H1 (cell line): Measurements from ENCODE around the gene UTP15. TPM values are rescaled to one million over a fixed set of nuclear protein-coding genes. Genes with fewer than 3 reads are reported as not detected.

ENCODE experiments used
- KDM5A ChIP-seq: fragments of 200-600 bp; IDR thresholded peaks from 2 replicates; pipeline ENCODE4 v1.7.1; 2012; ENCODE audit warnings: mild to moderate bottlenecking, low read length, inconsistent platforms, mixed read lengths
- SIRT6 ChIP-seq: IDR thresholded peaks from one replicate; pipeline ENCODE4 v1.7.1; 2012; ENCODE audit warnings: low read length, inconsistent platforms
- TEAD4 ChIP-seq: IDR thresholded peaks from 2 replicates; pipeline ENCODE4 v1.6.1; 2012; ENCODE audit warnings: low read depth, low read length, inconsistent platforms, mixed read lengths
- polyA plus RNA-seq, 7 experiments: library from polyadenylated mRNA; depleted of rRNA in 3 of 7; stranded (reverse) in 5 of 7; unstranded in 2 of 7; fragments of >200 nt in 5 of 7; fragments of 200-250 nt in 2 of 7; gene quantifications; 1 replicate in 5 of 7; 2 replicates in 1 of 7; 4 replicates in 1 of 7; pipeline versions ENCODE4 v1.2.1 to v1.2.3, GENCODE V29; 2011 to 2013; ENCODE audit warnings: missing spikeins in 2 of 7, mixed read lengths in 2 of 7
- total RNA-seq: library from RNA; stranded (reverse); fragmentation: NEBNext Ultra II Directional; extraction: Animal tissue kit (Norgen Biotek cat#: 25700); gene quantifications from 2 replicates; pipeline ENCODE4 v1.2.1, GENCODE V29; 2021
- TF ChIP-seq, protein P1 (sequence below): IDR thresholded peaks from 2 replicates; pipeline ENCODE4 v1.6.1; 2011; ENCODE audit warnings: low read depth, mild to moderate bottlenecking, low read length; ENCODE audit not compliant: insufficient read depth

UTP15 gene
- total and polyA plus RNA-seq, 2 of the 8 experiments (the other 6 are each of a cell fraction or from before 2014, with no cell fraction given): 14.3 to 33.6 TPM

DNA sequence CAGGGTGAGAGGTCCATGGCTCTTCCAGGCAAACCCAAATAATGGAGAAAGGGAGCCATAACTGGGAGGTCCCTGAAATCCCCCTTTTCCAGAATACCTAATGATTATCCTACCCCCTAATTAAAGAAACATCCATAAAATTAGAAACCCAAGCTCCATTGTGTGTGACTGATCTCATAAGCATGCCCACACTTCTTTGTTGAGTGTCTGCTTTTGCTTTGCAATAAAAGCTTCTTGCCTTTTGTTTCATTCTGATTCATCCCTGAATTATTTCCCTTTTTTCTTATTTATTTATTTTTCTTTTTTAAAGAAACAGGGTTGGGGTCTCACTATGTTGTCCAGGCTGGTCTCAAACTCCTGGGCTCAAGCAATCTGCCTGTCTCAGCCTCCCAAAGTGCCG is 34.2 kb upstream of the UTP15 start (continued):
- TF ChIP-seq, protein P1, sequence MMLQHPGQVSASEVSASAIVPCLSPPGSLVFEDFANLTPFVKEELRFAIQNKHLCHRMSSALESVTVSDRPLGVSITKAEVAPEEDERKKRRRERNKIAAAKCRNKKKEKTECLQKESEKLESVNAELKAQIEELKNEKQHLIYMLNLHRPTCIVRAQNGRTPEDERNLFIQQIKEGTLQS: no peak
- TF ChIP-seq TEAD4 (no peak), SIRT6 (no peak), KDM5A (no peak)
